ENCODE results near the gene RAB8A. TPM values are rescaled to one million over a fixed set of nuclear protein-coding genes. Genes with fewer than 3 reads are reported as not detected.
"Not testable (repeated sequence)": the region's sequence is repeated elsewhere in the genome, so short reads cannot be mapped to it uniquely, and the experiment has no call there.

The RAB8A gene
- total RNA-seq, 2 experiments from 2014 or later = 156 to 167 TPM

DNA sequence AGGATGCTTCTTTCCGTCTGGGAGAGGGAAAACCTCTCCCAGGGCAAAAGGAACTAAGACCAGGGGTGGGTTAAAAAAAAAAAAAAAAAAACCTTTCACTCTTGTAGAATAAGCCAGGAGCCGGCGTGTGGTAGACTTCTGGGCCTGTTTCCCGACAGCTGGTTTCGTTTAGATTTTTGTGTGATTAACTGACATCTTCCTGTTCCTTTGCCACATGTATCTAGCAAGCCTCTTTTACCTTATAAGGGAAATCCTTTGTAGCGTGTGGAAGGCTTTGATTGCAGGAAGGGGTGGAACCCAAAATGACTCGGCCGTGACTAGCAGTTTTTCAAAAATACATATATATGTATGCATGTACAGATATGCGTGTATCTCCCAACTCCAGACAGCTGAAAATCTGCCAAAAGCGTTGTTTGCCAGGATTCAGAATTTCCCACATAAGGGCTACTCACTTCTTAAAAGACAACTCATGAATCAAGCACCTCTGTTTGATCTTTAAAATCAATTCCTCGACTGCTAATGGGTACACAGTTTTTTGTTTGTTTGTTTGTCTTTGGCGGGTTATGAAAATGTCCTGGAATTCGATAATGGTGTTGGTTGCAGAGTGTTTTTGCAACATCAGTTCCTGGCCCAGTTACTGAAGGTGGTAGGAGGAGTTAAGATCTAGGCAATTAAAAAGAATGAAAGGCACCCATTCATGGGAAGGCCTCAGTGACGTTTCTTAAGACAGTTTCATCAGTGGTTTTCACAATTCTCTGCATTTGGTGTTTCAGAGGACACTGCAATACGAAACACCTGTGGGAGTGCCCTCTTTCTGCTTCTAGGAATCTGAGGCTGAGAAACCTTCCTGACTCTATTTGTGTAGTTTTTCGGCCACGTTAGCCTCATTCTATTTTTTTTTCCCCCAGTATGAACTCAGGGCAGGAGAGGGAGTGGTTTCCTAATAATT lies 32.7 kb upstream of the RAB8A start:
- DNase-seq (peak; percentile 88), ATAC-seq (peak; percentile 65)
- ChIA-PET POLR2A (interaction anchor here (0.7 to 4.1 kb wide), 9 partner anchors 8 to 581 kb away, joined by 3 to 20 read pairs (median 3); partner anchors contain the start of genes HSH2D and RAB8A), CTCF (interaction anchor here (0.7 to 9.1 kb wide), 7 partner anchors 8 to 526 kb away, joined by 3 to 92 read pairs (median 4); no protein-coding TSS in a partner anchor)
- Mint-ChIP-seq H3K36me3 (ENCODE audit: low read depth) (peaks cover 68% of the 10 kb centered on the region), H3K27me3 (ENCODE audit: low read depth) (no peaks in the 10 kb centered on the region), H3K27ac (peak overlapping the region; percentile 96), H3K4me1 (ENCODE audit: low read depth) (peaks cover 72% of the 10 kb centered on the region), H3K4me3 (peak overlapping the region; percentile 82), H3K9me3 (ENCODE audit: insufficient read depth) (no peaks in the 10 kb centered on the region)

DNA sequence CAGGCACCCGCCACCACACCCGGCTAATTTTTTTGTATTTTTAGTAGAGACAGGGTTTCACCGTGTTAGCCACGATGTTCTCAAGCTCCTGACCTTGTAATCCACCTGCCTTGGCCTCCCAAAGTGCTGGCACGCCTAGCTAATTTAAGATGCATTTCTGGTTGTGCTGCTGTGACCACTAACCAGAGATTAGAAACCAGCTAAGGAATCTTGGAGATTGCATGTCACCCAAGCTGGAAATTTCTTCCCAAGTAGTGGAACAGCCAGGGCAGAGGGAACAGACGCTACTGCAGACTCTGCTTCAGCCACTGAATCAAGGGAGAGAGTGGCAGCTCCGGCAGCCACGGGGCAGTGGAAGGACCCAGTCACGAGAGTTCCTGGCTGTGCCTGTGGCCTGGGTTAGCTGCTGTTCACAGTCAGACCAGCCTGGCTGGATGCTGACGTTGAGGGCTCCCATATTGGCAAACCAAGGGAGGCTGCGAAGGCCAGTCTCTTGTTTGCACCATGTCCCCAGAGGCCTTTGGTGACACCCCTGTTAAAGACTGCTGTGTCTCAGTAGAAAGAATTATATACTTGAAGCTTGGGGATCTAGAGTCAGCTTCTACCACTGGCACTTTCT lies 27.5 kb upstream of the RAB8A start:
- Mint-ChIP-seq H3K27ac (peak overlapping the region; percentile 85), H3K27me3 (ENCODE audit: low read depth) (no peaks in the 10 kb centered on the region), H3K4me3 (no peak overlapping the region), H3K4me1 (ENCODE audit: low read depth) (peaks cover 86% of the 10 kb centered on the region), H3K9me3 (ENCODE audit: insufficient read depth) (no peaks in the 10 kb centered on the region), H3K36me3 (ENCODE audit: low read depth) (peaks cover 88% of the 10 kb centered on the region)
- ChIA-PET POLR2A (interaction anchor here (0.5 to 4.0 kb wide), 6 partner anchors 8 to 349 kb away, joined by 4 to 33 read pairs (median 10); partner anchors contain the start of genes HSH2D and TPM4), CTCF (interaction anchor here (0.6 to 3.9 kb wide), 9 partner anchors 9 to 454 kb away, joined by 3 to 40 read pairs (median 10); partner anchors contain the start of genes FAM32A and RAB8A)
- DNase-seq (no peak), ATAC-seq (no peak)

DNA sequence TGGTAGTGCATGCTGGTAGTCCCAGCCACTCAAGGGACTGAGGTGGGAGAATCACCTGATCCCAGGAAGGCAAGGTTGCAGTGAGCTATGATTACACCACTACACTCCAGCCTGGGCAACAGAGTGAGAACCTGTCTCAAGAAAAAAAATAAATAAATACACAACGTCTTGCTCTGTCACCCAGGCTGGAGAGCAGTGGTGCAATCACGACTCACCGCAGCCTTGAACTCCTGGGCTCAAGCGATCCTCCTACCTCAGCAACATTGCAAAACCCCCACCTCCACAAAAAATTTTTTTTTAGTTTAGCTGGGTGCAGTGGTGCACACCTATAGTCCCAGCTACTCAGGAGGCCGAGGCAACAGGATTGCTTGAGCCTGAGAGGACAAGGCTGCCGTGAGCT lies 26.6 kb upstream of the RAB8A start:
- Mint-ChIP-seq H3K4me3 (peak overlapping the region; percentile 81), H3K36me3 (ENCODE audit: low read depth) (peaks cover 90% of the 10 kb centered on the region), H3K27me3 (ENCODE audit: low read depth) (no peaks in the 10 kb centered on the region), H3K4me1 (ENCODE audit: low read depth) (peaks cover 85% of the 10 kb centered on the region), H3K27ac (peak overlapping the region; percentile 99), H3K9me3 (ENCODE audit: insufficient read depth) (no peaks in the 10 kb centered on the region)
- no peak for DNase-seq
- no peak for ATAC-seq
- POLR2A ChIA-PET = interaction anchor here (1.0 to 4.0 kb wide), 6 partner anchors 9 to 26 kb away, joined by 3 to 33 read pairs (median 12); partner anchors contain the start of gene TPM4
- CTCF ChIA-PET = interaction anchor here (0.6 to 3.9 kb wide), 10 partner anchors 9 to 455 kb away, joined by 3 to 40 read pairs (median 8); partner anchors contain the start of gene FAM32A

DNA sequence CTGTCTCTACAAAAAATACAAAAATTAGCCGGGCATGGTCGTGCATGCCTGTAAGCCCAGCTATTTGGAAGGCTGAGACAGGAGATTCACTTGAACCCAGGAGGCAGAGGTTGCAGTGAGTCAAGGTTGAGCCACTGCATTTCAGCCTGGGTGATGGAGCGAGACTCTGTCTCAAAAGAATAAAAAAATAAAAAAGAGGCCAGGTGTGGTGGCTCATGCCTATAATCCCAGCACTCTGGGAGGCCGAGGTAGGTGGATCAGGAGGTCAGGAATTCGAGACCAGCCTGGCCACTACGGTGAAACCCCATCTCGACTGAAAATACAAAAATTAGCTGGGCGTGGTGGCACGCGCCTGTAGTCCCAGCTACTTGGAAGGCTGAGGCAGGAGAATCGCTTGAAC lies 24.3 kb upstream of the RAB8A start:
- not testable (repeated sequence) for DNase-seq; H3K27ac Mint-ChIP-seq; ATAC-seq; H3K9me3 Mint-ChIP-seq (ENCODE audit: insufficient read depth); H3K27me3 Mint-ChIP-seq (ENCODE audit: low read depth); H3K4me3 Mint-ChIP-seq
- ChIA-PET CTCF (interaction anchor here (0.6 to 2.5 kb wide), 6 partner anchors 9 to 299 kb away, joined by 3 to 19 read pairs (median 8); no protein-coding TSS in a partner anchor), POLR2A (interaction anchor here (1.5 to 4.0 kb wide), 3 partner anchors 9 to 57 kb away, joined by 5 to 33 read pairs (median 28); partner anchors contain the start of gene TPM4)
- Mint-ChIP-seq H3K36me3 (ENCODE audit: low read depth) (peaks cover 86% of the 10 kb centered on the region), H3K4me1 (ENCODE audit: low read depth) (peaks cover 68% of the 10 kb centered on the region)

DNA sequence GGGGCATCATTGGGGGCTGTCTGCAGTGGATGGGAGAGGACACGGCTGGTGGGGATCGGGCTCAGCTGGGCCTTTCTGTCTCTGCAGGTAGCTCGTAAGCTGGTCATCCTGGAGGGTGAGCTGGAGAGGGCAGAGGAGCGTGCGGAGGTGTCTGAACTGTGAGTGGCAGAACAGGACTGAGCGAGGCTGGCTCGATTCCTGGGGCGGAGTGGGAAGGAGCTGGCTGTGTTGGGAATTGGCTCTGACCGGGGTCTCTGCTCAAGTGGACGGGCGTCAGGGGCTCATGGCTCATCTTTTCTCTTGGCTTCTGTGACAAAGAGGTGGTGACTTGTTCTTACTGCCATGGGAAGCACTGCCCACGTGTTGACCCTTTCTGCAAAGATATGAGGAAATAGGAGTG lies 23.7 kb upstream of the RAB8A start:
- Mint-ChIP-seq H3K4me3 (no peak overlapping the region), H3K27ac (peak overlapping the region; percentile 34), H3K36me3 (ENCODE audit: low read depth) (peaks cover 85% of the 10 kb centered on the region), H3K27me3 (ENCODE audit: low read depth) (no peaks in the 10 kb centered on the region), H3K4me1 (ENCODE audit: low read depth) (peaks cover 67% of the 10 kb centered on the region), H3K9me3 (ENCODE audit: insufficient read depth) (no peaks in the 10 kb centered on the region)
- CTCF ChIA-PET = interaction anchor here (0.6 to 1.6 kb wide), 2 partner anchors 23 to 57 kb away, joined by 3 to 4 read pairs; no protein-coding TSS in a partner anchor
- POLR2A ChIA-PET = no interaction called here
- ATAC-seq (no peak), DNase-seq (no peak)

DNA sequence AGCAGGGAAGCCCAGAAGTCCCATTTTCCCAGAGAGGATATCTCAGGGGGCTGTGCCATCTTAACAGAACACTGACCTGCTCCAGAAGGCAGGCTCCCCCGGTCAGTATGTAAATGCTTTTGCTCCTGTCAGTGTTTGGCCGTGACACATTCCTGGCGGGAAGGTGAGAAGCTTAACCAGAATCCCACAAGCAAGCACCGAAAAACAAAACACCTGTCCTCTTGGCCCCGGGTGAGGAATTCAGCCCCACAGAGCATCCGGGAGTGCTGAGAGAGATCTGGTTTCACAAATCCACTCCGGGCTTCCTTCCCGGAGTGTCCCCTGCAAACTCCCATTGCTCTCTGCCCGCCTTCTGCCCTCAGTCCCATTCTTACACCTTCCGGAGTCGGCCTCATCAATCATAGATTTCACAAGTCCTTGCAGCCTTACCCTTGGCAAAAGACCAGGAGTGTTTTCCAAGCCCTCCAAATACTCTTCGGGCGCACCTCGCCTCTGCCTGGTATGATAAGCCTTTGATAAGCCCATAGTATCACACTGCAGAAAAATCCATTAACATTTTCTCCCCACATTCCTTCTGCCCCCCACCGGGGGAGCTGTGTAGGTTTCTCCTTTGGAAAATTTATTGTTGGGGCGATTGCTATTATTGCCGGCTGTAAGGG lies 23.2 kb upstream of the RAB8A start:
- ChIA-PET CTCF (interaction anchor here (0.7 to 1.6 kb wide), 4 partner anchors 11 to 97 kb away, joined by 3 to 4 read pairs (median 3); no protein-coding TSS in a partner anchor), POLR2A (interaction anchor here (0.7 to 1.2 kb wide), 2 partner anchors 9 to 56 kb away, joined by 3 read pairs; no protein-coding TSS in a partner anchor)
- peaks cover 66% of the 10 kb centered on the region for H3K4me1 Mint-ChIP-seq (ENCODE audit: low read depth)
- DNase-seq (no peak), ATAC-seq (no peak)
- H3K9me3 Mint-ChIP-seq (ENCODE audit: insufficient read depth) = no peaks in the 10 kb centered on the region
- H3K27me3 Mint-ChIP-seq (ENCODE audit: low read depth) = no peaks in the 10 kb centered on the region
- no peak overlapping the region for H3K4me3 Mint-ChIP-seq
- peaks cover 85% of the 10 kb centered on the region for H3K36me3 Mint-ChIP-seq (ENCODE audit: low read depth)
- H3K27ac Mint-ChIP-seq = peak overlapping the region; percentile 37

DNA sequence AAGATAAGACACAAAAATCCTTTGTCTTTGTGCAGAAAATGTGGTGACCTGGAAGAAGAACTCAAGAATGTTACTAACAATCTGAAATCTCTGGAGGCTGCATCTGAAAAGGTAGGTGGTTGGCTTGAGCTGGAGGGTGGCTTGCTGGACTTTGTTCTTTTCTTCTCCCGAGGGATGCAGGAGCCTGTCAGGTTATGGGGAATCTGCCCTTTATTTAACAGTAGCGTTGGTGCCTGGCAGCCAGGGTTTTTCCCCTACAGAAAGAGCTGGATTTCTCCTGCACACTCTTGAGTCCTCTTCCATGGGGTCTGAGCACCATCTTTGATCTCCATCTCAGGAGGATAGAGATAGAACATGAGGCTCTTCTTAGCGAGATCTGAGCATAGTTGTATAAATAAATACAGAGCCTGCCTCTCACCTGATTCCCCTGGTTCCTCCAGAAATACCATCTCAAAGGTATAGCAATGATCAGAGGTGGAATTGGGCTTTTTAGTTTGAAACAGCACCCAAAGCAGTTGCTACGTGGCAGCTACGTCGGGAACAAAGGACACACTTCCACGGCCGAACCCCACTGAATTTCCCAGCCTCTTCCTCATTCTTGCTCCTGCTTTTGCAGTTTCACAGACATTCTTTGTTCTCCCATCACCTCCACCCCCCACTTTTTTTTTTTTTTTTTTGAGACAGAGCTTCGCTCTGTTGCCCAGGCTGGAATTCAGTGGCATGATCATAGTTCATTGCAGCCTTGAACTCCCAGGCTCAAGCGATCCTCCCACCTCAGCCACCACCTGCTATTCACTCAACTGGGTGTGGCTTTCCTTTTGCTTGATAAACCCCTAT lies 22.5 kb upstream of the RAB8A start:
- peaks cover 66% of the 10 kb centered on the region for H3K4me1 Mint-ChIP-seq (ENCODE audit: low read depth)
- POLR2A ChIA-PET = interaction anchor here (0.7 to 1.2 kb wide), 2 partner anchors 8 to 55 kb away, joined by 3 read pairs; no protein-coding TSS in a partner anchor
- no peak for DNase-seq
- CTCF ChIA-PET = interaction anchor here (0.6 to 1.6 kb wide), 6 partner anchors 11 to 97 kb away, joined by 3 to 4 read pairs (median 3); no protein-coding TSS in a partner anchor
- H3K27me3 Mint-ChIP-seq (ENCODE audit: low read depth) = no peaks in the 10 kb centered on the region
- ATAC-seq = no peak
- H3K9me3 Mint-ChIP-seq (ENCODE audit: insufficient read depth) = no peaks in the 10 kb centered on the region
- H3K36me3 Mint-ChIP-seq (ENCODE audit: low read depth) = peaks cover 82% of the 10 kb centered on the region
- no peak overlapping the region for H3K4me3 Mint-ChIP-seq
- H3K27ac Mint-ChIP-seq = peak overlapping the region; percentile 55

DNA sequence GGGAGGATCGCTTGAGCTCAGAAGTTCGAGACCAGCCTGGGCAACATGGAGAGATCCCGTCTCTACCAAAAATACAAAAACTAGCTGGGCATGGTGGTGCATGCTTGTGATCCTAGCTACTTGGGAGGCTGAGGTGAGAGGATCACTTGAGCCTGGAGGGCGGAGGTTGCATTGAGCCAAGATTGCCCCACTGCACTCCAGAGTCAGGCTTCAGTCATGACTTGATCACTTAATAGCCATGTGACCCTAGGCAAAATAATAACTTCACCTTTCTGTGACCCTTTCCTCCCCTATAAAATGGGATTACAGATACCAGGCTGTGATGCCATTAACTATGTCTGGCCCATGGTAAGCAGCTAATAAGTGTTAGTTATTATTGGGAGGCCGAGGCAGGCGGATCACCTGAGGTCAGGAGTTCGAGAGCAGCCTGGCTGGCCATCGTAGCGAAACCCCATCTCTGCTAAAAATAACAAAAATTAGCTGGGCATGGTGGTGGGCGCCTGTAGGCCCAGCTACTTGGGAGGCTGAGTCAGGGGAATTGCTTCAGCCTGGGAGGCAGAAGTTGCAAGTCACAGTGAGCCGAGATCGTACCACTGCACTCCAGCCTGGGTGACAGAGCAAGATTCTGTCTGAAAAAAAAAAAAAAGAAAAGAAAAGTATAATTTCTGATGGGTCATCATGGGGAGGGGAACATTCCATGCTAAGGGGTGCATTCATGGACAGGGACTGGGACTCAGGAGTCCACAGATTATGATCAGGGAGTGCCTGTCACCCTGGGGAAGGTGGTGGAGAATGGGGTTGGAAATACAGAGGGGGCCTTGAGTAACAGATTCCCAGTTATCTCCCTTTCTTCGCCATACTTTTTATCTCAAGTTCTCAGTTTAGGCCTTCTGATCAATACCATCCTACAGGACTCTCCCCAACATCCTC lies 19.9 kb upstream of the RAB8A start:
- H3K9me3 Mint-ChIP-seq (ENCODE audit: insufficient read depth) = no peaks in the 10 kb centered on the region

DNA sequence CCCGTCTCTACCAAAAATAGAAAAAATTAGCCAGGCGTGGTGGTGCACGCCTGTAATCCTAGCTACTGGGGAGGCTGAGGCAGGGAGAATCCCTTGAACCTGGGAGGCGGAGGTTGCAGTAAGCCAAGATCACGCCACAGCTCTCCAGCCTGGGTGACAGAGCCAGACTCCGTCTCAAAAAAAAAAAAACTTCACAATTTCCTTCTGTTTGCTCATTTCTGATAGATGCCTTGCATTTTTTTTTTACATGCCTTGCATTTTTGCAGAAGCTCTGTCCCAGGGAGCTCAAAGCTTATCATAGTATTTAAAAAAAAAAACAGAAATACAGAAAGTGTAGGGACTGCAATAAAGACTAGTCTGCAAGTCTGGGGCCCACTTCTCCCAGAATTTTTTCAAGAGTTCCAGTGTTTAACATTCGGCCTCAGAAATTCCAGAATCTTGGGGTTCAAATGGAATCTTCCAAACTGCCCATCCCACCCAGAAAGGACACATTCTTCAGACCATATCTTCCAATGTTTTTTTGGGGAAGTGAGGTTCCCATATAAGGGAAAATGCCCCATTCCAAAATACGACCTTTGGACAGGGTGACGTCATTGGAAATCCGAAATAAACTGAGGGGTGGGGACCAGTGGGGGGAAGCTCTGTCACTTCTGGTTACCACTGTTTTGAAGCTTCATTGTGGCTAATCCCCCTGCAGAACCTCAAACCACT lies 17.2 kb upstream of the RAB8A start:
- no peak for DNase-seq
- CTCF ChIA-PET = interaction anchor here (1.1 to 3.4 kb wide), 12 partner anchors 9 to 292 kb away, joined by 3 to 31 read pairs (median 8); no protein-coding TSS in a partner anchor
- Mint-ChIP-seq H3K4me1 (ENCODE audit: low read depth) (peaks cover 49% of the 10 kb centered on the region), H3K9me3 (ENCODE audit: insufficient read depth) (no peaks in the 10 kb centered on the region), H3K27me3 (ENCODE audit: low read depth) (no peaks in the 10 kb centered on the region), H3K27ac (peak overlapping the region; percentile 67), H3K36me3 (ENCODE audit: low read depth) (peaks cover 83% of the 10 kb centered on the region), H3K4me3 (no peak overlapping the region)
- no peak for ATAC-seq
- POLR2A ChIA-PET = interaction anchor here (1.0 to 4.7 kb wide), 6 partner anchors 9 to 49 kb away, joined by 3 to 28 read pairs (median 8); partner anchors contain the start of genes RAB8A and TPM4

More for the DNA sequence above, 19.9 kb upstream of the RAB8A start:
- Mint-ChIP-seq H3K36me3 (ENCODE audit: low read depth) (peaks cover 81% of the 10 kb centered on the region), H3K4me3 (no peak overlapping the region), H3K27ac (no peak overlapping the region), H3K27me3 (ENCODE audit: low read depth) (no peaks in the 10 kb centered on the region), H3K4me1 (ENCODE audit: low read depth) (peaks cover 59% of the 10 kb centered on the region)
- POLR2A ChIA-PET = interaction anchor here (0.6 to 1.5 kb wide), 7 partner anchors 9 to 256 kb away, joined by 3 to 9 read pairs (median 3); partner anchors contain the start of gene HSH2D
- ATAC-seq = no peak
- no peak for DNase-seq
- CTCF ChIA-PET = interaction anchor here (1.3 to 1.5 kb wide), 2 partner anchors 50 to 52 kb away, joined by 3 to 4 read pairs; partner anchors contain the start of gene HSH2D

Data from activated CD8-positive, alpha-beta T cell treated with anti-CD3 and anti-CD28 coated beads, Interleukin-2, amount 10 ng/mL, durations not matched to agents 7 days and 5 days (primary cell).